H9 (cell line): ENCODE results near the gene ABCC4. TPM values are rescaled to one million over a fixed set of nuclear protein-coding genes. Genes with fewer than 3 reads are reported as not detected.

Experiments used
- DNase-seq: peaks from one replicate; pipeline ENCODE4 v3.0.0-alpha.2; 2017
- H2AFZ ChIP-seq: one replicate; pipeline ENCODE4 v1.6.1; 2013; ENCODE audit warnings: mild to moderate bottlenecking, low read length, control low read depth, moderate library complexity
- H2AK5ac ChIP-seq: 2 replicates; pipeline ENCODE4 v1.6.1; 2013; ENCODE audit warnings: low read length, control low read depth, mixed read lengths; ENCODE audit not compliant: insufficient read length
- H2BK120ac ChIP-seq: one replicate; pipeline ENCODE4 v1.6.1; 2013; ENCODE audit warnings: low read depth, mild to moderate bottlenecking, low read length, control low read depth, inconsistent platforms; ENCODE audit not compliant: poor library complexity, severe bottlenecking
- H2BK12ac ChIP-seq: 2 replicates; pipeline ENCODE4 v1.6.1; 2013; ENCODE audit warnings: low read length, control low read depth, mixed read lengths, low read depth; ENCODE audit not compliant: insufficient read length
- H2BK15ac ChIP-seq: 2 replicates; pipeline ENCODE4 v1.6.1; 2013; ENCODE audit warnings: low read depth, low read length, control low read depth
- H2BK20ac ChIP-seq: one replicate; pipeline ENCODE4 v1.6.1; 2013; ENCODE audit warnings: low read depth, mild to moderate bottlenecking, low read length, control low read depth, inconsistent platforms; ENCODE audit not compliant: poor library complexity, severe bottlenecking
- H2BK5ac ChIP-seq: 2 replicates; pipeline ENCODE4 v1.6.1; 2013; ENCODE audit warnings: low read length, control low read depth, mixed read lengths; ENCODE audit not compliant: insufficient read length
- H3K14ac ChIP-seq: 2 replicates; pipeline ENCODE4 v1.6.1; 2013; ENCODE audit warnings: low read length, control low read depth; ENCODE audit not compliant: insufficient read depth
- H3K18ac ChIP-seq: 2 replicates; pipeline ENCODE4 v1.6.1; 2013; ENCODE audit warnings: low read depth, mild to moderate bottlenecking, mixed read lengths, low read length, control low read depth; ENCODE audit not compliant: insufficient read length
- H3K23ac ChIP-seq: 2 replicates; pipeline ENCODE4 v1.6.1; 2013; ENCODE audit warnings: low read length, control low read depth, mixed read lengths, low read depth; ENCODE audit not compliant: insufficient read length
- H3K23me2 ChIP-seq: 2 replicates; pipeline ENCODE4 v1.6.1; 2013; ENCODE audit warnings: low read depth, mild to moderate bottlenecking, mixed read lengths, low read length, control low read depth; ENCODE audit not compliant: insufficient read length, poor library complexity, severe bottlenecking
- H3K27ac ChIP-seq: 2 replicates; pipeline ENCODE4 v1.5.1; 2013; ENCODE audit warnings: low read length, control low read depth, mixed read lengths, low read depth; ENCODE audit not compliant: insufficient read length
- H3K27me3 ChIP-seq: 2 replicates; pipeline ENCODE4 v1.6.1; 2013; ENCODE audit warnings: low read length, control low read depth, inconsistent platforms; ENCODE audit not compliant: insufficient read depth
- H3K4ac ChIP-seq: 2 replicates; pipeline ENCODE4 v1.6.1; 2013; ENCODE audit warnings: low read depth, mild to moderate bottlenecking, control low read depth, inconsistent platforms, low read length, moderate library complexity
- H3K4me1 ChIP-seq: 2 replicates; pipeline ENCODE4 v1.6.1; 2013; ENCODE audit warnings: low read length, control low read depth, inconsistent platforms; ENCODE audit not compliant: insufficient read depth
- H3K4me2 ChIP-seq: 2 replicates; pipeline ENCODE4 v1.6.1; 2013; ENCODE audit warnings: low read length, control low read depth, mixed read lengths; ENCODE audit not compliant: insufficient read length, insufficient read depth
- H3K56ac ChIP-seq: 2 replicates; pipeline ENCODE4 v1.6.1; 2013; ENCODE audit warnings: low read depth, mild to moderate bottlenecking, mixed read lengths, low read length, control low read depth; ENCODE audit not compliant: insufficient read length
- H3K79me1 ChIP-seq: 2 replicates; pipeline ENCODE4 v1.6.1; 2013; ENCODE audit warnings: low read depth, mild to moderate bottlenecking, moderate library complexity, low read length, control low read depth, inconsistent platforms; ENCODE audit not compliant: insufficient read depth, poor library complexity, severe bottlenecking
- H3K79me2 ChIP-seq: 2 replicates; pipeline ENCODE4 v1.6.1; 2013; ENCODE audit warnings: low read length, control low read depth, inconsistent platforms; ENCODE audit not compliant: insufficient read depth
- H3K9ac ChIP-seq: 2 replicates; pipeline ENCODE4 v1.6.1; 2013; ENCODE audit warnings: low read length, control low read depth, mixed read lengths; ENCODE audit not compliant: insufficient read length; ENCODE audit errors: extremely low read depth
- H3K9me3 ChIP-seq: one replicate; pipeline ENCODE4 v1.6.1; 2013; ENCODE audit warnings: low read depth, low read length, inconsistent platforms; ENCODE audit not compliant: control insufficient read depth
- H3T11ph ChIP-seq: one replicate; pipeline ENCODE4 v1.6.1; 2013; ENCODE audit warnings: mild to moderate bottlenecking, low read length, control low read depth, inconsistent platforms
- H4K20me1 ChIP-seq: one replicate; pipeline ENCODE4 v1.6.1; 2013; ENCODE audit not compliant: control insufficient read depth, insufficient read length, insufficient read depth
- H4K5ac ChIP-seq: 2 replicates; pipeline ENCODE4 v1.6.1; 2013; ENCODE audit warnings: low read depth, mild to moderate bottlenecking, mixed read lengths, low read length, control low read depth; ENCODE audit not compliant: insufficient read length
- H4K8ac ChIP-seq: replicated peaks from 2 replicates; pipeline ENCODE4 v1.6.1; 2013; ENCODE audit warnings: low read length, control low read depth, mixed read lengths, low read depth; ENCODE audit not compliant: insufficient read length
- H4K91ac ChIP-seq: 2 replicates; pipeline ENCODE4 v1.6.1; 2013; ENCODE audit warnings: low read depth, mild to moderate bottlenecking, moderate library complexity, mixed read lengths, low read length, control low read depth; ENCODE audit not compliant: insufficient read length
- H3K27ac Mint-ChIP-seq, 3 experiments: 2 replicates in 2 of 3; 3 replicates in 1 of 3; pipeline ENCODE4 v1.8.0; 2020 to 2021; ENCODE audit warnings: mixed read lengths in 3 of 3, mild to moderate bottlenecking in 1 of 3, moderate library complexity in 1 of 3
- H3K27me3 Mint-ChIP-seq: 2 replicates; pipeline ENCODE4 v1.8.0; 2021; ENCODE audit warnings: low read depth, mild to moderate bottlenecking, moderate library complexity, mixed read lengths
- H3K36me3 Mint-ChIP-seq, 3 experiments: 2 replicates in 2 of 3; 3 replicates in 1 of 3; pipeline ENCODE4 v1.8.0; 2020 to 2021; ENCODE audit warnings: low read depth in 3 of 3, mixed read lengths in 3 of 3; ENCODE audit not compliant: insufficient read depth in 1 of 3
- H3K4me1 Mint-ChIP-seq, 2 experiments: 2 replicates each; pipeline ENCODE4 v1.8.0; 2020; ENCODE audit warnings: mixed read lengths in 2 of 2
- H3K4me3 Mint-ChIP-seq, 2 experiments: 2 replicates in 1 of 2; 3 replicates in 1 of 2; pipeline ENCODE4 v1.8.0; 2020 to 2021; ENCODE audit warnings: mild to moderate bottlenecking in 2 of 2, mixed read lengths in 2 of 2, moderate library complexity in 1 of 2
- H3K9me3 Mint-ChIP-seq, 2 experiments: 2 replicates in 1 of 2; 3 replicates in 1 of 2; pipeline ENCODE4 v1.8.0; 2020; ENCODE audit warnings: mild to moderate bottlenecking in 2 of 2, mixed read lengths in 2 of 2, moderate library complexity in 1 of 2
- WGBS: extraction: QIAGEN DNeasy Blood & Tissue Kit; methylation state at CpG from one replicate; pipeline ENCODE4 v1.1.7; 2013; ENCODE audit warnings: missing lambda C conversion rate, low lambda C conversion rate, mixed read lengths; ENCODE audit not compliant: insufficient read length; ENCODE audit errors: extremely low coverage; 5-methylcytosine and 5-hydroxymethylcytosine counted together
- total RNA-seq: library from RNA; stranded (reverse); gene quantifications from 2 replicates; pipeline ENCODE4 v1.2.1, GENCODE V29; 2021
- TF ChIP-seq, protein P1 (sequence below): fragments of 200-600 bp; sonication (generic); conservative IDR thresholded peaks from 3 replicates; pipeline ENCODE4 v1.8.0; 2021; ENCODE audit warnings: antibody characterized with exemption, mild to moderate bottlenecking

Gene ABCC4
- total RNA-seq, 1 experiment from 2014 or later: 5.9 TPM

DNA sequence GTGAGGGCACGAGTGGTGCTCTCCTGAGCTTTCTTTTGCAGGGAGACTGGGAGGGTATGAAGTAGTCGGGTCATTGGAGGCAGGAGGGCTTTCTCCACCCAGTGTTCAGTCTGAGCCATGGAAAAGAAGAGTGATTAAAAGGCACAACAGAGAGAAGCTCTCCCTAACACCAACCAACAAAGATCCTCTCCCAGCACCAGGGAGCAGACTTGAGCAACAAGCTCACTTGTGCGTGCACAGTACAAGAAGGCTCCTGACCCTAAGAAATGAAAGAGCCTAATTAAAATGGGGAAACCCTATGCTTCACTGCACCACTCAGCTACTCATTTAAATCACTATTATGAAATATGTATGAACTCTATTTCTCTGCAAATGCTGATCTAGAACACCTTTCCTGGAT, 312.6 kb downstream of the ABCC4 start:
- no peak overlapping the region for H2BK15ac ChIP-seq
- H3K79me1 ChIP-seq: no peaks in the 10 kb centered on the region
- no peak overlapping the region for H3K27ac ChIP-seq
- H3K9me3 ChIP-seq: no peaks in the 10 kb centered on the region
- H3K4me1 Mint-ChIP-seq: peaks cover 28 to 32% of the 10 kb centered on the region in 2 experiments
- no peak overlapping the region for H3K4me3 Mint-ChIP-seq
- H2AK5ac ChIP-seq: no peak overlapping the region
- H3K14ac ChIP-seq: no peak overlapping the region
- no peak overlapping the region for H2BK120ac ChIP-seq
- no peak overlapping the region for H3T11ph ChIP-seq
- no peaks in the 10 kb centered on the region for H3K9me3 Mint-ChIP-seq
- H3K4ac ChIP-seq: no peak overlapping the region
- H3K27ac Mint-ChIP-seq: no peak overlapping the region
- H2BK20ac ChIP-seq: no peak overlapping the region
- peaks cover 0 to 2% (median 0%) of the 10 kb centered on the region in 3 experiments; a peak in 1 of 7 replicates for H3K36me3 Mint-ChIP-seq
- H2AFZ ChIP-seq: no peak overlapping the region
- no peak overlapping the region for H3K56ac ChIP-seq
- no peak overlapping the region for H4K5ac ChIP-seq
- no peak overlapping the region for H2BK12ac ChIP-seq
- no peak overlapping the region for H4K91ac ChIP-seq
- no peak overlapping the region for H4K8ac ChIP-seq
- H3K23me2 ChIP-seq: no peaks in the 10 kb centered on the region
- no peak overlapping the region for H3K18ac ChIP-seq
- no peaks in the 10 kb centered on the region for H3K27me3 ChIP-seq
- H3K79me2 ChIP-seq: no peaks in the 10 kb centered on the region
- H3K23ac ChIP-seq: no peak overlapping the region
- peaks cover 3% of the 10 kb centered on the region; the same call in 1 of the 2 replicates for H3K27me3 Mint-ChIP-seq
- no peak overlapping the region for H2BK5ac ChIP-seq
- DNase-seq: peak; percentile 58
- TF ChIP-seq, protein P1, sequence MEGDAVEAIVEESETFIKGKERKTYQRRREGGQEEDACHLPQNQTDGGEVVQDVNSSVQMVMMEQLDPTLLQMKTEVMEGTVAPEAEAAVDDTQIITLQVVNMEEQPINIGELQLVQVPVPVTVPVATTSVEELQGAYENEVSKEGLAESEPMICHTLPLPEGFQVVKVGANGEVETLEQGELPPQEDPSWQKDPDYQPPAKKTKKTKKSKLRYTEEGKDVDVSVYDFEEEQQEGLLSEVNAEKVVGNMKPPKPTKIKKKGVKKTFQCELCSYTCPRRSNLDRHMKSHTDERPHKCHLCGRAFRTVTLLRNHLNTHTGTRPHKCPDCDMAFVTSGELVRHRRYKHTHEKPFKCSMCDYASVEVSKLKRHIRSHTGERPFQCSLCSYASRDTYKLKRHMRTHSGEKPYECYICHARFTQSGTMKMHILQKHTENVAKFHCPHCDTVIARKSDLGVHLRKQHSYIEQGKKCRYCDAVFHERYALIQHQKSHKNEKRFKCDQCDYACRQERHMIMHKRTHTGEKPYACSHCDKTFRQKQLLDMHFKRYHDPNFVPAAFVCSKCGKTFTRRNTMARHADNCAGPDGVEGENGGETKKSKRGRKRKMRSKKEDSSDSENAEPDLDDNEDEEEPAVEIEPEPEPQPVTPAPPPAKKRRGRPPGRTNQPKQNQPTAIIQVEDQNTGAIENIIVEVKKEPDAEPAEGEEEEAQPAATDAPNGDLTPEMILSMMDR: peak; percentile 48; the same call in 2 of the 3 replicates
- no peak overlapping the region for H3K4me2 ChIP-seq
- WGBS: no CpG with 5 or more reads among the region's 3 CpGs
- H3K9ac ChIP-seq: no peak overlapping the region
- no peaks in the 10 kb centered on the region for H4K20me1 ChIP-seq
- H3K4me1 ChIP-seq: peaks cover 2% of the 10 kb centered on the region; the same call in 1 of the 2 replicates
